GM19438 (cell line): ENCODE measurements around the gene MRGPRD.

Experiments
- ATAC-seq: cut with Tn5 transposase; IDR thresholded peaks from one replicate; pipeline ENCODE4 v1.9.1; 2021; ENCODE audit warnings: low read depth; ENCODE audit not compliant: unreplicated experiment

Gene MRGPRD

DNA sequence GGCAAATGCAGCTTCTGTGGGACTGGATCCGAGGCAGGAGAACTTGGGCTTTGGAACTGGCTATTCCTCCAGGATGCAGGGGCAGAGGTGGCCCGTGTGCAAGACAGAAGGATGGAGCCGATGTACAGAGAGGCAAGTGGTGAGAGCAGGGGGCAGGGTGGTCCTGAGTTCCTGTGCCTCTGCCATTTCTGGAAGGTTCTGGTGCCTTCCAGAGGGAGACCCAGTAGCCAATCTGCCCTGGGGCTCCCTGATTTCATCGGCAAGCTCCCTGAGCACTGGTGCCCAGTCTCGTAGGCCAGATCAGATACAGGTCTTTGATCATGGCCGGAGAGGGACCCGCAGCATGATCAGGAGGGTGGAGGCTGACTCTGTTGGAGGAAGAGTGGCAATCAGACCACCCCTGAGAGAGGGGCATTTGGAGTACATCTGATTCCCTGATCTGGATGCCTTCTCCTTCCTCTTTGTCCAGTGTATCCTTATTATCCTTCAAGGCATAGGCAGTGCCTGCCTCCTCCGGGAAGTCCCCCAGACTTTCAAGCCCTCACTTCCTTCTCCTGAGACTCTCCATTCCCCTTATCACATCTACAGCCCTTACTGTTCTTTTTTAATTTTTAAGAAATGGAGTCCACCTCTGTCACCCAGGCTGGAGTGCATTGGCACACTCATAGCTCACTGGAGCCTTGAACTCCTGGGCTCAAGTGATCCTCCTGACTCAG lies 9.7 kb downstream of the MRGPRD start:
- no peak for ATAC-seq

DNA sequence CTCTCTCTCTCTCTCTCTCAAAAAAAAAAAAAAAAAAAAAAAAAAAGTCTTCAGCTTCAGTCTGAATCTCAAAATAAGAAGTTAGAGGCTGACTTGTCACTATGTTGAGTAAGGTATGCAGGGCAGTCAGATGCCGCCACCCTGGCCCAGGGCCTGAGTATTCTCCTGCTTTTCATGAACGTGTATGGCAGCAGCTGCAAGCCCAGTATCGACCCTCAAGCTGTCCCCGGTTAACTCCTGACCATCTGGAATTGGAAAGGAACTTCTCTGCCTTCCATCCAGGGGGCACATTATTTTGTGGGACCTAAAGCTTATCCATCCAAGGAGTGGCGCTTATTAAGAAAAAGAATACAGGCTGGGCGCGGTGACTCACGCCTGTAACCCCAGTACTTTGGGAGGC lies 11.4 kb downstream of the MRGPRD start:
- ATAC-seq, result no peak

DNA sequence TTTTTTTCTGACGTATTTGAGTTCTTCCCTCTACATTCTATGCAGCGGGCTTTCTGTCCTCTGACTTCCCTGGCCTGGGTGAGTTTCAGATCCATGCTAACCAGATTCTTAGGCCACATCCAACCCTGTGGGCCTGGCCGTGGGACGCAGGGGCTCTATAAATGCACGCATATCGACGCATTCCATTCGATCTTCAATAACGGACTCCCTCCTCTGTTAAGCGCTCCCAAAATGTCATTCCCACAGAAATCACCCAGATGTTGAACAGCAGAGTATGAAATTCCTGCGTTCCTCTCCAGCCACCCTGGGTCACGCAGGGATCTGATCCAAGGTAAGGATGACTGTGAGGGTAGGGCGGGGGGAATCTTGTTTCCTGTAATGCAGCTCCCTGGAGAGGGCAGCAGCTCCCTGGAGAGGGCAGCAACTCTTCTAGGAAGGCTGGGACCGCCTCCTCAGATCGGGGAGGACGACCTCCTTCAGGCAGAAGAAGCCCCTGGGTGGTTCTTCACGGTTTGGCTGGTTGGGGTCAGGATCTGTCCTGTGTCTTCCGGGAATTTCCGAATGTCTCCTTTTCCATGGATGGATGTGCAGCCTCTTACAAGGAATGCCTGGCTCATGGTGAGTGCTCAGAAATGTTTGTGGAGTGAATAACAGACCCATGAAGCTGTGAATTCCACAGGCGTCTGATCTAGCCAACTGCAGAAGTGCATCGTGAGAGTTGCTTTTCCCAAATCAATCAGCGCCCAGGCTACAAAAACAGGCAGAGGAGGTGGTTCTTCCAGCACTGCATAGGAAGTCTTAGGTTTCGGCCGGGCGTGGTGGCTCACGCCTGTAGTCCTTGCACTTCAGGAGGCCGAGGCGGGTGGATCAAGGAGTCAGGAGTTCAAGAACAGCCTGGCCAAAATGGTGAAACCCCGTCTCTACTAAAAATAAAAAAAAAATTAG lies 12.2 kb downstream of the MRGPRD start:
- no peak for ATAC-seq

DNA sequence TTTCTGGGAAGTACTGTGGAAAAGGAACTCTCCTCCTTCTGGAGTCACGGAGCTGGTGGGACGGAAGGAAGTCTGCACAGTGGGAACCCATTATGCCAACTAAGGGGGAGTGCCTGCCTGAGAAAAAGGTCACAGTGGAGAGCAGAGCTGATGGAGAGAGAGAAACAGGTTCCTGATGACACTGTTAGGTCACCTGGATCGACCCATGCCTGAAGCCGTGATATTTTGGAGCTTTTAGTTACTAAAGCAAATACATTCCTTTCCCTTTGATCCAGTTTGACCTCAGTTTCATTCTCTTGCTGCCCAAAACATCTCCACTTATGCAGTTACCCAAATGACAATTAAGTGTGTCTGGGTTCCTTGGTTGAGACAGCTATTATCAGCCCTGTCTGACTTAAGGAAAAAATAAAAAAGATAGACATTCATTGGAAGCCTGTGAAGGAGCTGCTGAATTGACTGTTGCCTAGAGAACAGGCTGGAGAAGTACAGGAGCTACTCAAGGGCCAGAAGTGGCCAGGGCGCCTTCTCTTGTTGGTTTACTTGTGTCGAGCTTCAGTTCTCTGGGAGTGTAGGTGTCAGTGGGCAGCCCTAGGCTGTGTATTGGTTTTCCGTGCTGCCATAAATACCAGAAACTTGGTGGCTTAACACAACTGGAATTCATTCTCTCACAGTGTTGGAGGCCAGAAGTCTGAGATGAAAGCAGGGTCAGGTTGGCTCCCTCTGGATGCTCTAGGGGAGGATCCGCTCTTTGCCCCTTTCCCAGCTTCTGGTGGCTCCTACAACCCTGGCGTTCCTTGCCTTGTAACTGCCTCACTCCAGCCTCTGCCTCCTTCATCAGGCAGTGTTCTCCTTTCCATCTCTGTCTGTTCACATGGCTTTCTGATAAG lies 13.6 kb downstream of the MRGPRD start:
- ATAC-seq, result no peak

DNA sequence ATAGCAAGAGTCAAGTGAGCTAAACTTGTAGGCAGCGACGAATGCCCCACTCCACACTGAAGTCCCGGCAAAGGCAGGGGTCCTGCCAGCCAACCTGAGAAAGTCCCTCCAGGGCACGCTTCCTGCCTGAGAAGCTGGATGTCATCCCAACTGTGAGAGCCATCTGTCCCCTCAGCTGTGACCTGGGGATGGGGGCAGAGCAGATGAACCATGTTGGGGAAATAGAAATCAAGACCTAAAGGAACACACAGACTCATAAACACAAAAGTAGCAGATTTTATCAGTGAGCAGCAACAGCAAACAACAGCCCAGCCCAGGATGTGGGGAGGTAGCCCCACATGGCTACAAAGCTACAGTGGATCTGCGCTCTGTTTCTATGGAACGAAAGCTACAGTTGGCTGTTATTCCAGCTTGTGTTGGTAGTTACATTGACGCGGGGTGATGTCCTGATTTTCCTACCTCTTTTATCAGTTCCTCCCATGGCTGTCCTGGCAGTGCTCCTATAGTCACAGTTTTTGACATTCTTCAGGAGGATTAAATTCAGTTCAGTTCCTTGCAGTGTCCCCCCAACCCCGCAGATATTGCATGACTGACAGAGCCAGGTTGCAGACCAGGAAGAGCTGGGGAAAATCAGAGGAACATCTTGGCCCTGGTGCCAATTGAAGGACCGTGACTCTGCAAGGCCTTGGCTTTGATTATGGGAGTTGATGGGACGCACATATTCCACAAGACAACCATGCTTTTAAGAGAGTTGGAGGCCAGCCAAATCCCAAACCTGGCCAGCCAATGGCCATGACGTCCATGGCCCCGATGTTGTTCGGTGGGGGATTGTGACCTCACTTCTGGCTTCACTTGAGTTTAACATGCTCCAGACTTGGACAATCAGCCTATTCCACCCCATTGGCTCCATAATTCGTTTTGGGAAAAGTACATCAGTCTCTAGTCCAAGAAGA lies 14.6 kb downstream of the MRGPRD start:
- no peak for ATAC-seq

DNA sequence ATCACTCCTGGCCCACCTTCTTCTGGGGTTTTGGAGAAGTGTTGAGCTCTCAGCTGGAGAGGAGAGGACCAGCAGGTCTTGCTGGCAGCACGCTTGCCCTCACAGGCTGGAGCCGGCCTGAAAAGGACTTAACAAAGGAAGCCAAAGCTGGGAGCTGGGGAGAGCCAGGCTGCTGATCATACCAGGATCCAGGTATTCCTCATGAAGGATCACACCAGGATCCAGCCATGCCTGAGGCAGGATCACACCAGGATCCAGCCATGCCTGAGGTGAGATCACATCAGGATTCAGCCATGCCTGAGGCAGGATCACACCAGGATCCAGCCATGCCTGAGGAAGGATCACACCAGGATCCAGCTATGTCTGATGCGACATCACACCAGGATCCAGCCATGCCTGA lies 17.0 kb downstream of the MRGPRD start:
- no peak for ATAC-seq

DNA sequence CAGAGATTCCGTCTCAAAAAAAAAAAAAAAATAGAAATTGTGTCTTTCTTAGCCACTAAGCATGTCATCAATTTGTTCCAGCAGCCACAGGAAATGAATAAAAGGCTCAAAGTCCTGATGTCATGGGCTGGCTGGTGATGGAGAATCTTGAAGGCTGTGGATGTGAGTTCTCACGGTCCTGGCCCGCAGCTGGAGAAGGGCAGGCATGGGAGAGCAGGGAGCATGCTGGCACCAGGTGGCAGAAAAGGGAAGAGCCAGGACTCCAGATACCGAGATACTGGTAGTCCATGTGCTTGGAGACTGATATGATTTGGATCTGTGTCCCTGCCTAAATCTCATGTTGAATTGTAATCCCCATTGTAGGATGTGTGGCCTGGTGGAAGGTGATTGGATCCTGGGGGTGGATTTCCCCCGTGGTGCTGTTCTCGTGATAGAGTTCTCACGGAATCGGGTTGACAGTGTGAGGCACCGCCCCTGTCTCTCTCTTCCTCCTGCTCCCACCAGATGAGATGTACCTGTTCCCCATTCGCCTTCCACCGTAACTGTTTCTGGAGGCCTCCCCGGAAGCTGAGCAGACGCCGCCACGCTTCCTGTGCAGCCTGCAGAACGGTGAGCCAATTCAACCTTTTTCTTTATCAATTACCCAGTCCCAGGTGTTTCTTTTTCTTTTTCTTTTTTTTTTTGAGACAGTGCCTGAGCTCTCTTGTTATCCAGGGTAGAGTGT lies 18.1 kb downstream of the MRGPRD start:
- ATAC-seq, result no peak

DNA sequence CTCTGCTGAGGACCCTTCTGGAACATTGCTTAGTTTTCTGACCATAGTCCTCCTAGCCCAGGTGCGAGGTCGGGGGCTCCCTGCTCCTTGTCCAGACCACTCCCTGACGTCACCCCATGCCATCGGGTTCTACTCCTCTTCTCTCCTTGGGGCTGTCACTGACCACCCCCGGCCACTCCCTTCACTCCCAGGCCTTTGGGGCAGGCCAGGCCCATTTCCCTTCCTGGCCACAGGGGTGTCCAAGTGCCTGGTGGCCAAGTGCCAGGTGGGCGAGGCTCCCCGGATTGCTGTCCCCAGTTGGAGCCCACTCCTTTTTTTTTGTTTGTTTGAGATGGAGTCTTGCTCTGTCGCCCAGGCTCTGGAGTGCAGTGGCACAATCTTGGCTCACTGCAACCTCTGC lies 19.5 kb downstream of the MRGPRD start:
- ATAC-seq, result no peak

DNA sequence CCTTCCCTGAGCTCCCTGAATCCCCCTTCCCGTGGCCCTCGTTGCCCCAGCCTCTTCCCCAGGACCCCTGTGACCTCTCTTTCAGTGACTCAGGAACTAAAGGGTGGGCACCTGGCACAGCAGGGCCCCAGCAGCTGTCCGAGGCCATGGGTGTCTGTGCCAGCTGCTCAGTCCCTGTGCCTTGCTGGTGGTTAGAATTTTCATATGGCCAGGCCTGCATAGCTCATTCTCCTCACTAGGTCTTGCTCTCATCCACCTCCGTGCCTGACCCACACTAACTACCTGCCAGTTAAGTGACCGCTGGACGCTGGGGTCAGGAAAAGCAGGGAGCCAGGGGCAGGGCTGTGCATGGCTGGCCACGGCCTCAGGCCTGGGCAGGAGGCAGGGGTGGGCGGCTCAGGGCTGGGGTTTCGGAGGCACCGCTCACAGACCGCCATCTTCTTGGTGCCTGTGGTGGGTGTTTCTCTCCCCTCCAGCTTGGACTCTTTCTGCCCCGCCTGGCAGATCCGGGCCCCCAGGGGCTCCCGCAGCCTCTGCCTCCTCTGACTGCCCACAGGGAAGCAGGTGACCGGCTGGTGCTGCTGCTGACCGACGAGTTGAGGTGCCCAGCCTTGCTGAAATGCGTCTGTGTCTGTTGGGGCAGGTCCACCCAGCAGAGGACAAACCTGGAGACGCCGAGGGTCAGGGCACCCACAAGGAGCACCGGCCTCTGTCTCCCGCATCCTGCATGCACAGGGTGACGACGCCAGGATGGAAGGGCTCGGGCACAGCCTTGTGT lies 20.3 kb downstream of the MRGPRD start:
- no peak for ATAC-seq

DNA sequence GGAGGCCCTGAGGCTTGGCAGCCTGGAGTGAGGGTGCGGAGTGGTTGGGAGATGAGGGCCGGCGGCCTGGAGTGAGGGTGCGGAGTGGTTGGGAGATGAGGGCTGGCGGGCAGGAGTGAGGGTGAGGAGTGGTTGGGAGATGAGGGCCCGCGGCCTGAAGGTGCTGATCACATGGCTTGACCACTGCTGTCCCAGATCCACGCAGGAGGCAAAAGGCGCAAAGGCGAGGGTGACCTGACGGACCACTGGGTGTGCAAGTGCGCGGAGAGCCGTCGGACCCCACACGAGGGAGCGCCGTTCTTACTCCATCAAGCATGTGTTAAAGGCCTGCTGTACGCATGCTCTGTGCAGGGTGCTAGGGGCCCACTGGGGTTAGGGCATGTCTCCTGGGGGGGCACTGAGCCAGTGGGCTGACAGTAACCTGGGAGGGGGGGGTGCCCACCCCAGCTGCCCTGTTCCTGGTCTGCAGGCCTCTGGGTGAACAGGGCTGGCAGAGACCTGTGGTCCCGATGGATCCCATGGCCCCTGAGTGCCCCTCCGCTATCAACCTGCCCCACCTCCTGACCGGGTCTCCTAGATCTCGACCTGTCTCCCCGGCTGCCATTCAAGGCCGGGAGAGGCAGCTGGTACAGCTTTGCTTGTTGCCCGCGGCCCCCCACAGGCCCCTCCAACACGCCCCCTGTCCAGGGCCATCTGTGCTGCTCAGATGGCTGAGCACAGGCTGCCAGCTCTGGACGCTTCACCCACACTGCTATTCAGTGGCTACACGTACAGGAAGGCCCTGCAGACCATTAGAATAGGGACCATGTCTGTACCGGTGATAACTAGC lies 21.1 kb downstream of the MRGPRD start:
- ATAC-seq, result no peak

DNA sequence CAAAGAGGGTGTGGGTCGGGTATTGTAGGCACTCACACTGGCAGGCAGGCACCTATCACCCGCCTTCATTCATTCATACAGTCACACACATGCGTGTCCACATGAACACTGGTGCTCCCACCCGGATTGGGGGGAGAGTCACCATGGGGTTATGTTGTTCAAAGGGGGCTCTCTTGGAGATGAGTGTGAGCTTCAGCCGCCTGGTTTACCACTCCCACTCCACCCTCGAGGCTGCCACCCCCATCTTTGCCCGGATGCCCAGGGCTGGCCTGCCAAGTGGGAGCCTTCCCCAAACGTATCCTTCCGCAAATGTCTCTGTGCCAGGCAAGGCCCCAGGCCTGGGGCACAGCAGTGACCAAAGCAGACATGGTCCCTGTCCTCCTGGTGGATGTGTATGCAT lies 22.6 kb downstream of the MRGPRD start:
- ATAC-seq, result no peak

DNA sequence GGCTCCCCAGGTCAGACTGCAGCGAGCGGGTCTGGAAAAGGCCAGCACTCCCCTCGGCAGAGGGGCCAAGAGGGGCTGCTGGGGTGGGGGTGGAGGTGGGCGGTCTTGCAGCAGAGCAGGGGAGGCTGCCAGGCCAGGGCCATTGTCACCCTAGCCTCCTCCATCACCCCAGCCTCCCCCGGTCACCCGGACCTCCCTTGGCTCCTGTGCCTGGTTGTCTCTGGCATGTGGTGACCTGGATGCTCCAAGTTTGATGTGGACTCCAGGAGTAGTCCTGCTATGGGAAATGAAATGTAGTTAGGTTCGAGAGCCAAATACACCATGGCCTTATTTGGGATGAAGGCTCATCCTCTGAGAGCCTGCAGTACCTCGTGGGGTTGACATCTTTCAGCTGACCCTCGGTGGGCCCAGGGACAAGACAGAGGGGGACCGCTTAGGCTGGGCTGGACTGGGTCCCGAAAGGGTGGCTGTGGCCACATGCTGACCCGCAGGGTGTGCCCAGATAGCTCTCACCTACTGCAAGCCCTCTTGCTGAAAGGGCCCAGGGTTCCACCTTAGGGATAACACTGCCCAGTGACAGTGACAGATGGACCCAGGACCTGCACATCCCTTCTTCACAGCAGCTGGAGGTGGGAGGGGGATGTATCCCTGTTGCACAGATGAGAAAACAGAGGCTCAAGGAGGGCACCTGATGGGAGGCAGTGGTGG lies 24.1 kb downstream of the MRGPRD start:
- ATAC-seq, result no peak

DNA sequence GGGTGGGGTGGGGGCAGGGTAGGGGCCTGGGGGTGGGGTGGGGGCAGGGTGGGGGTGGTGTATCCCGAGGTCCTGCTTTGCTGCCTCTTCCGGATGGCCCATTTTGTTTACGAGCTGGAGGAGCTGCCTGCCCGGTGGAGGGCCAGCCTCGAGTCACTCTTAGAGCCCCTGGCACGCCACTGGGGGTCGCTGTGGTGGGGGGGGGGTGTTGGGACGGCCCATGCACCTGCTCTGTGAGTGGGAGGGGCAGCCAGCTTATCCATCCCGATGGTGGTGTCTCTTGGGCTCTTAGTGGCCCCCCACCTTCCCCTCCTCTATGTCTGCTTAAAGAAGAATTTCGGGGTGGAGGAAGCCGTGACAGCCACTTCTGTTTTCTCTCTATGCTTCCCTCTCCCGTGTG lies 24.6 kb downstream of the MRGPRD start:
- ATAC-seq, result no peak

DNA sequence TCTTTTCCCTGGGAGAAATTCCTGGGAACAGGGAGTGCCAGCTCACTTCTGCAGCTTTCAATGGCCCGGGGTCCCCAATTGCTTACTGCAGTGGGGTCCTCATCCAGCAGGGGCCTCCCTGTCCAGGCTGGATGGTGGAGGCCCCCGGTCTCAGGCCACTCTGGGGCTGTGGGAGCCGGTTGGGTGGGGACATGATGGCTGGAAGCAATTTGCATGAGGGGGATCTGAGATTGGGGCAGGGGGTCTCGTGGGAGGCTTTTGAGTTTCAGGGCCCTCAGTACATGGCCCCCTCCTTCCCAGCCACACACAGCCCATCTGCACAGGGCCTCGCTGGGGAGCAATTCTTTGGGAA lies 25.2 kb downstream of the MRGPRD start:
- no peak for ATAC-seq

DNA sequence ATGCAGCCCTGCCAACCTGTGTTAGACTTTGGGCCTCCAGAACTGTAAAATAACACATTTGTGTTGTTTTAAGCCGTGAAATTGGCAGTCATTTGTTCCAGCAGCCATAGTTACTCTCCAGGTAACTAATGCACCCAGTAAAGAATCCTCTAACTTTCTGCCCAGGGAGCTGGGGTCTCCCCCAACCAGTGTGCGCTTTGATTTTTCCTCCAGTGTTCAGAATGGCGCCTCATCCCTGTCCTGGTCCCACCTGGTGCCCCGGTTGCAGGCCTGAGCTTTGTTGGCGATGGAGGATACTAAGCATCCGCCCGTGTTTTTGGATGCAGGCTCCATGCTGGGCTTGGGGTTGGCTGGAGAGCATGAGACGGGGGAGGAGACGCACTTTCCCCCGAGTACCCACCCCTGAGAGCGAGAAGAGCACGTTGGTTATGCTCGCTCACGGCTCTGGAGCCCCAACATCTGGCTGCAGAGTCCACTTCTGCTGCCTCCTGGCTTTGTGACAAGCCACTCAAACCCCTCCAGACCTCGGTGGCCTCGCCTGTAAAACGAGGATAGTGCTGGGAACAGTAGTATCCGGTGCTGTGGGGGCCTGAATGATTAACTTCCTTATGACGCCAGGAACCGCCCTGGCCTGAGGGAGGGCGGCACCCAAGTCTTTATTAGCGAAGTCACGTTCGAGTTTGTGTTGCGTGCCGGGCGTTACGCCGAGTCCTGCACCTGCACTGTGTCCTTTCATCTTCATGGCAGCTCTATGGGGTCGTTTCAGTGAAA lies 25.8 kb downstream of the MRGPRD start:
- no peak for ATAC-seq

DNA sequence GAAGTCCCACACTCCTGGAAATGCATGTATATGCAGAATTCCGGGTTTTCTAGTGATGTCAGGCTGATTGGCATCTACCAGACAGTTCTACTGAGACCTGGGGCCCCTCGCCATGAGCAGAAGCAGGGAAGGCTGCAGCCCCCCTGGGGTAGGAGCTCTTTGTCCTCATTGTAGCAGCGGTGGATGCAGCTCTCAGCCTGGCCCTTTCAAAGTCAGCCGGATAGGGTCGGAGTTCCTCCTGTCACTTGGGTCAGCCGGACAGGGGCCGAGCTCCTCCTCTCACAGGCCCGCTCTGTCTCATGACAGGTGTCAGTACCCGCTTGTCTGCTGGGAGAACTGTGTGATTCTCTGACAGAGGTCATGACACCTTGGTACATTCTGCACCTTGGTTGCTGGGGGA lies 30.0 kb downstream of the MRGPRD start:
- no peak for ATAC-seq
